H1 (cell line): Measurements from ENCODE around the gene PDGFB. TPM values are rescaled to one million over a fixed set of nuclear protein-coding genes. Genes with fewer than 3 reads are reported as not detected.

ENCODE experiments used
- CTCF ChIA-PET: fragments of 300-600 bp; sonication (Branson Sonifier 250); formaldehyde crosslinking; loops from one replicate; lab custom pipeline; 2021; ENCODE audit not compliant: partially characterized antibody; lab: Charles Lee
- POLR2A ChIA-PET: fragments of 300-600 bp; sonication (Branson Sonifier 250); formaldehyde crosslinking; loops from one replicate; lab custom pipeline; 2021; ENCODE audit warnings: inconsistent platforms; ENCODE audit not compliant: partially characterized antibody; lab: Charles Lee
- DNase-seq, 2 experiments: peaks; one replicate each; pipeline versions ENCODE4 v3.0.0 to v3.0.0-alpha.2; 2010 to 2022; ENCODE audit warnings: low spot score in 2 of 2, low read depth in 1 of 2, mixed read lengths in 1 of 2
- FAIRE-seq: peaks from 2 replicates; lab custom pipeline; 2011; peaks lifted over from hg19 to GRCh38; lab: Jason Lieb, UNC
- H2AFZ ChIP-seq: 2 replicates; pipeline ENCODE4 v1.8.1; 2012; ENCODE audit warnings: low read length, inconsistent platforms
- H2AK5ac ChIP-seq: 2 replicates; pipeline ENCODE4 v1.6.1; 2013; ENCODE audit warnings: low read depth, low read length
- H2BK120ac ChIP-seq: replicated peaks from 2 replicates; pipeline ENCODE3; 2013; ENCODE audit warnings: low read depth, low read length, inconsistent platforms
- H2BK12ac ChIP-seq: 2 replicates; pipeline ENCODE4 v1.6.1; 2013; ENCODE audit warnings: low read depth, low read length
- H2BK15ac ChIP-seq: 2 replicates; pipeline ENCODE4 v1.6.1; 2013; ENCODE audit warnings: low read length
- H2BK20ac ChIP-seq: 2 replicates; pipeline ENCODE4 v1.6.1; 2013; ENCODE audit warnings: low read length
- H2BK5ac ChIP-seq: 2 replicates; pipeline ENCODE4 v1.6.1; 2013; ENCODE audit warnings: low read depth, low read length
- H3K14ac ChIP-seq: 2 replicates; pipeline ENCODE4 v1.6.1; 2013; ENCODE audit warnings: inconsistent platforms; ENCODE audit not compliant: insufficient read length
- H3K18ac ChIP-seq: 2 replicates; pipeline ENCODE4 v1.6.1; 2013; ENCODE audit warnings: low read length; ENCODE audit errors: extremely low read depth
- H3K23ac ChIP-seq: 2 replicates; pipeline ENCODE4 v1.6.1; 2013; ENCODE audit warnings: inconsistent platforms; ENCODE audit not compliant: insufficient read length
- H3K23me2 ChIP-seq: 2 replicates; pipeline ENCODE4 v1.6.1; 2013; ENCODE audit warnings: low read depth, low read length
- H3K27ac ChIP-seq: 2 replicates; pipeline ENCODE4 v1.6.1; 2011; ENCODE audit warnings: low read depth, low read length, inconsistent platforms
- H3K27me3 ChIP-seq, 4 experiments: replicated peaks in 1 of 4; 1 replicate in 1 of 4; 2 replicates in 3 of 4; pipeline versions ENCODE4 v1.6.1 to v1.8.1; 2011 to 2013; ENCODE audit warnings: low read length in 3 of 4, mild to moderate bottlenecking in 3 of 4, inconsistent platforms in 2 of 4, mixed read lengths in 2 of 4, moderate library complexity in 1 of 4; ENCODE audit not compliant: control insufficient read depth in 3 of 4, insufficient read depth in 3 of 4; ENCODE audit errors: extremely low read depth in 1 of 4
- H3K36me3 ChIP-seq, 4 experiments: 2 replicates each; pipeline versions ENCODE4 v1.6.1 to v1.8.1; 2011 to 2013; ENCODE audit warnings: mild to moderate bottlenecking in 4 of 4, low read length in 3 of 4, moderate library complexity in 2 of 4, control low read depth in 1 of 4, inconsistent platforms in 1 of 4; ENCODE audit not compliant: insufficient read depth in 4 of 4, control insufficient read depth in 2 of 4
- H3K4ac ChIP-seq: replicated peaks from 2 replicates; pipeline ENCODE3; 2013; ENCODE audit warnings: low read length, low read depth, mixed read lengths, inconsistent platforms; ENCODE audit not compliant: insufficient read length
- H3K4me1 ChIP-seq, 4 experiments: replicated peaks in 1 of 4; 1 replicate in 1 of 4; 2 replicates in 3 of 4; pipeline versions ENCODE4 v1.6.1 to v1.8.1; 2011 to 2013; ENCODE audit warnings: low read length in 3 of 4, inconsistent platforms in 2 of 4, mixed read lengths in 1 of 4; ENCODE audit not compliant: insufficient read depth in 4 of 4, control insufficient read depth in 3 of 4
- H3K4me2 ChIP-seq, 2 experiments: 2 replicates each; pipeline versions ENCODE4 v1.6.1 to v1.8.1; 2011 to 2013; ENCODE audit warnings: low read depth in 2 of 2, low read length in 2 of 2, control low read depth in 1 of 2, inconsistent platforms in 1 of 2, mild to moderate bottlenecking in 1 of 2; ENCODE audit not compliant: insufficient read depth in 1 of 2
- H3K4me3 ChIP-seq, 4 experiments: fragments of 200-600, 300-600 bp in 1 of 4; sonication (generic), shearing (Covaris generic), sonication (Bioruptor Twin) in 1 of 4; 2 replicates each; pipeline versions ENCODE4 v1.5.1 to v1.8.1; 2011 to 2016; ENCODE audit warnings: low read length in 4 of 4, low read depth in 3 of 4, control low read depth in 2 of 4, inconsistent platforms in 2 of 4, mild to moderate bottlenecking in 2 of 4, mixed read lengths in 1 of 4, moderate library complexity in 1 of 4; ENCODE audit not compliant: insufficient read depth in 2 of 4; ENCODE audit errors: extremely low read depth in 1 of 4
- H3K56ac ChIP-seq: replicated peaks from 2 replicates; pipeline ENCODE3; 2013; ENCODE audit warnings: low read depth, mild to moderate bottlenecking, mixed read lengths, low read length, inconsistent platforms; ENCODE audit not compliant: insufficient read length
- H3K79me1 ChIP-seq: 2 replicates; pipeline ENCODE4 v1.6.1; 2013; ENCODE audit warnings: low read depth, low read length, control low read depth
- H3K79me2 ChIP-seq, 2 experiments: 2 replicates each; pipeline versions ENCODE4 v1.6.1 to v1.8.1; 2012 to 2013; ENCODE audit warnings: low read length in 2 of 2, mild to moderate bottlenecking in 2 of 2, inconsistent platforms in 1 of 2; ENCODE audit not compliant: insufficient read depth in 2 of 2, control insufficient read depth in 1 of 2
- H3K9ac ChIP-seq, 4 experiments: replicated peaks in 1 of 4; 1 replicate in 1 of 4; 2 replicates in 3 of 4; pipeline versions ENCODE4 v1.6.1 to v1.8.1; 2011 to 2013; ENCODE audit warnings: low read depth in 3 of 4, low read length in 3 of 4, control low read depth in 2 of 4, mild to moderate bottlenecking in 2 of 4, moderate library complexity in 2 of 4, inconsistent platforms in 1 of 4; ENCODE audit errors: extremely low read depth in 1 of 4
- H3K9me3 ChIP-seq, 2 experiments: 2 replicates each; pipeline versions ENCODE4 v1.6.1 to v1.8.1; 2012 to 2013; ENCODE audit warnings: mild to moderate bottlenecking in 2 of 2, moderate library complexity in 2 of 2, control low read depth in 1 of 2, inconsistent platforms in 1 of 2, low read depth in 1 of 2, low read length in 1 of 2, mixed read lengths in 1 of 2; ENCODE audit not compliant: insufficient read depth in 2 of 2
- H4K20me1 ChIP-seq, 2 experiments: replicated peaks in 1 of 2; 2 replicates each; pipeline versions ENCODE3 to v1.8.1; 2011 to 2013; ENCODE audit warnings: inconsistent platforms in 2 of 2, low read length in 2 of 2, mild to moderate bottlenecking in 1 of 2; ENCODE audit not compliant: insufficient read depth in 2 of 2, control insufficient read depth in 1 of 2
- H4K5ac ChIP-seq: 2 replicates; pipeline ENCODE4 v1.6.1; 2013; ENCODE audit warnings: low read length, low read depth, mixed read lengths, inconsistent platforms; ENCODE audit not compliant: insufficient read length
- H4K8ac ChIP-seq: 2 replicates; pipeline ENCODE4 v1.8.0; 2013; ENCODE audit warnings: mild to moderate bottlenecking, moderate library complexity, low read length, inconsistent platforms; ENCODE audit not compliant: insufficient read depth; ENCODE audit errors: extremely low read depth
- H4K91ac ChIP-seq: replicated peaks from 2 replicates; pipeline ENCODE3; 2013; ENCODE audit warnings: low read length, mixed read lengths, inconsistent platforms; ENCODE audit not compliant: insufficient read length
- BACH1 ChIP-seq: IDR thresholded peaks from 2 replicates; pipeline ENCODE4 v1.6.1; 2012; ENCODE audit warnings: low read length, improper control_type of control experiment
- BCL11A ChIP-seq, 2 experiments: IDR thresholded peaks; one replicate each; pipeline ENCODE4 v1.6.1; 2011; ENCODE audit warnings: low read depth in 2 of 2, low read length in 2 of 2, mild to moderate bottlenecking in 2 of 2
- CREB1 ChIP-seq: IDR thresholded peaks from 2 replicates; pipeline ENCODE4 v1.6.1; 2012; ENCODE audit warnings: inconsistent platforms
- CTBP2 ChIP-seq: IDR thresholded peaks from 2 replicates; pipeline ENCODE4 v1.7.0; 2011; ENCODE audit warnings: borderline replicate concordance, mild to moderate bottlenecking, moderate library complexity, mixed read lengths, low read length; ENCODE audit not compliant: insufficient read depth, insufficient read length
- GABPA ChIP-seq: IDR thresholded peaks from 2 replicates; pipeline ENCODE4 v1.6.1; 2011; ENCODE audit warnings: mild to moderate bottlenecking, low read length, moderate library complexity, borderline replicate concordance; ENCODE audit not compliant: insufficient read depth
- GTF2F1 ChIP-seq: IDR thresholded peaks from 2 replicates; pipeline ENCODE4 v1.6.1; 2012; ENCODE audit warnings: low read depth, low read length, improper control_type of control experiment, borderline replicate concordance
- JUN ChIP-seq: IDR thresholded peaks from 2 replicates; pipeline ENCODE4 v1.6.1; 2011; ENCODE audit warnings: low read depth, mild to moderate bottlenecking, improper control_type of control experiment, low read length
- KDM1A ChIP-seq: fragments of 200-600, 300-600 bp; sonication (generic); IDR thresholded peaks from 2 replicates; pipeline ENCODE4 v1.7.1; 2016; ENCODE audit warnings: mild to moderate bottlenecking, low read length, borderline replicate concordance
- KDM5A ChIP-seq: fragments of 200-600 bp; IDR thresholded peaks from 2 replicates; pipeline ENCODE4 v1.7.1; 2012; ENCODE audit warnings: mild to moderate bottlenecking, low read length, inconsistent platforms, mixed read lengths
- NRF1 ChIP-seq: IDR thresholded peaks from 2 replicates; pipeline ENCODE4 v1.6.1; 2011; ENCODE audit warnings: mild to moderate bottlenecking, low read depth, low read length, improper control_type of control experiment
- POU5F1 ChIP-seq: IDR thresholded peaks from 2 replicates; pipeline ENCODE4 v1.6.1; 2011; ENCODE audit warnings: low read depth, mild to moderate bottlenecking, low read length, moderate library complexity
- SP4 ChIP-seq: IDR thresholded peaks from 2 replicates; pipeline ENCODE4 v1.6.1; 2012; ENCODE audit warnings: low read length, inconsistent platforms
- TAF1 ChIP-seq: IDR thresholded peaks from 2 replicates; pipeline ENCODE4 v1.6.1; 2011; ENCODE audit warnings: mild to moderate bottlenecking, low read depth, low read length
- ZNF274 ChIP-seq: IDR thresholded peaks from 2 replicates; pipeline ENCODE4 v1.7.0; 2012; ENCODE audit warnings: low read length, borderline replicate concordance; ENCODE audit errors: extremely low read depth
- WGBS, 2 experiments: shearing (Covaris generic) in 1 of 2; methylation state at CpG; one replicate each; pipeline versions ENCODE4 v1.1.6 to v1.1.7; 2013 to 2015; ENCODE audit warnings: low lambda C conversion rate in 2 of 2, mixed read lengths in 2 of 2, inconsistent platforms in 1 of 2, low coverage in 1 of 2, missing lambda C conversion rate in 1 of 2; ENCODE audit not compliant: insufficient replicate concordance in 2 of 2, insufficient coverage in 1 of 2, insufficient read length in 1 of 2; ENCODE audit errors: extremely low coverage in 1 of 2, missing lambda C conversion rate in 1 of 2; 5-methylcytosine and 5-hydroxymethylcytosine counted together
- polyA plus RNA-seq, 7 experiments: library from polyadenylated mRNA; depleted of rRNA in 3 of 7; stranded (reverse) in 5 of 7; unstranded in 2 of 7; fragments of >200 nt in 5 of 7; fragments of 200-250 nt in 2 of 7; gene quantifications; 1 replicate in 5 of 7; 2 replicates in 1 of 7; 4 replicates in 1 of 7; pipeline versions ENCODE4 v1.2.1 to v1.2.3, GENCODE V29; 2011 to 2013; ENCODE audit warnings: missing spikeins in 2 of 7, mixed read lengths in 2 of 7
- total RNA-seq: library from RNA; stranded (reverse); fragmentation: NEBNext Ultra II Directional; extraction: Animal tissue kit (Norgen Biotek cat#: 25700); gene quantifications from 2 replicates; pipeline ENCODE4 v1.2.1, GENCODE V29; 2021

PDGFB gene
- total and polyA plus RNA-seq, 2 of the 8 experiments (the other 6 are each of a cell fraction or from before 2014, with no cell fraction given) = 3.9 to 8.5 TPM

DNA sequence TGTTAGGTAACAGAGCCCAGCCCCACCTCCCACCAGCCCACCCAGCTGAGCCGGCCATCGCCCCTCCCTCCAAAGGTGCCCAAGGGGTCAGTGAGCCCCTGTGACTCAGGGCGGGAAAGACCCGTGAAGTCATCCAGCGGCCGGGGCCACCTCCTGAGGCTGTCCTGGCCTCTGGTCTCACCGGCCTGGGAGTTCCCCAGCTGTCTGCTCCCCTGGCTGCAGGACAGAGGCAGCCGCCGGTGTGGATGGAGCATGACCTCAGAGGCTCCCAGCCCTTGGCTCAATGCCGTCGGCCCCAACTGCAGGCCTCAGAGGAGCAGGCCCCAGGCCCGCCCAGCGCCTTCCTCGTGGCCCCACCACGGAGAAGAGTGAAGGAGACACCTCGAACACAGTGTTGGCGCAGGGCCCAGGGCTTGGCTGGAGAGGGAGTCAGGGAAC is 46.0 kb upstream of the PDGFB start:
- H2BK5ac ChIP-seq = no peak overlapping the region
- H3K23me2 ChIP-seq = 0 out of 2 replicates have a peak, but pooled peaks cover 2% of the 10 kb centered on the region
- H3K27me3 ChIP-seq = no peaks in the 10 kb centered on the region; a peak in 1 of 7 replicates
- H3K56ac ChIP-seq = no peak overlapping the region
- H3K4me1 ChIP-seq = peaks cover 0 to 9% (median 7%) of the 10 kb centered on the region in 4 experiments; a peak in 6 of 7 replicates
- POLR2A ChIA-PET = interaction anchor here (0.6 to 37.3 kb wide), 8 partner anchors 9 to 81 kb away, joined by 3 to 692 read pairs (median 3); partner anchors contain the start of gene RPL3
- H3K4me3 ChIP-seq = no peak overlapping the region
- H3K4me2 ChIP-seq = no peak overlapping the region
- H3K18ac ChIP-seq = no peak overlapping the region
- H3K79me1 ChIP-seq = no peaks in the 10 kb centered on the region
- WGBS, 2 experiments = 84% methylated on average over 17 of the region's 17 CpGs; no CpG with 5 or more reads in 1 of the 2 experiments
- H3K14ac ChIP-seq = no peak overlapping the region
- no peak overlapping the region for H3K9ac ChIP-seq
- H2BK120ac ChIP-seq = no peak overlapping the region
- FAIRE-seq (no peak), DNase-seq (no peak)
- H2AFZ ChIP-seq = no peak overlapping the region
- H2BK15ac ChIP-seq = peak overlapping the region; percentile 61; the same call in 1 of the 2 replicates
- peaks cover 0 to 1% of the 10 kb centered on the region in 2 experiments for H4K20me1 ChIP-seq
- H2AK5ac ChIP-seq = 0 out of 2 replicates have a peak overlapping the region, but pooled peaks have one; percentile 49
- CTCF ChIA-PET = interaction anchor here (0.5 to 4.3 kb wide), 21 partner anchors 8 to 155 kb away, joined by 3 to 19 read pairs (median 4); no protein-coding TSS in a partner anchor
- H3K79me2 ChIP-seq = no peaks in the 10 kb centered on the region
- no peak overlapping the region for H3K4ac ChIP-seq
- H3K27ac ChIP-seq = no peak overlapping the region; the same call in 1 of the 2 replicates
- H4K91ac ChIP-seq = no peak overlapping the region
- H3K9me3 ChIP-seq = no peaks in the 10 kb centered on the region
- H2BK12ac ChIP-seq = peak overlapping the region; percentile 77; the same call in 1 of the 2 replicates
- no peak overlapping the region for H4K5ac ChIP-seq
- no peak overlapping the region for H3K23ac ChIP-seq
- H4K8ac ChIP-seq = no peak overlapping the region
- H2BK20ac ChIP-seq = no peak overlapping the region
- no peaks in the 10 kb centered on the region for H3K36me3 ChIP-seq
- TF ChIP-seq JUN = no peak
- no peak for TF ChIP-seq KDM1A
- no peak for TF ChIP-seq CTBP2
- TF ChIP-seq GABPA = no peak
- TF ChIP-seq BCL11A (IDR thresholded peaks at IDR 0.05; ENCODE audit: low read depth in 2 of 2, low read length in 2 of 2) = no peak
- TF ChIP-seq NRF1 = no peak
- TF ChIP-seq CREB1 = no peak
- no peak for TF ChIP-seq KDM5A
- no peak for TF ChIP-seq SP4
- no peak for TF ChIP-seq POU5F1
- no peak for TF ChIP-seq BACH1
- no peak for TF ChIP-seq GTF2F1
- no peak for TF ChIP-seq TAF1
- TF ChIP-seq ZNF274 = no peak
